ENCODE measurements around the gene PPM1N.

PPM1N gene

DNA sequence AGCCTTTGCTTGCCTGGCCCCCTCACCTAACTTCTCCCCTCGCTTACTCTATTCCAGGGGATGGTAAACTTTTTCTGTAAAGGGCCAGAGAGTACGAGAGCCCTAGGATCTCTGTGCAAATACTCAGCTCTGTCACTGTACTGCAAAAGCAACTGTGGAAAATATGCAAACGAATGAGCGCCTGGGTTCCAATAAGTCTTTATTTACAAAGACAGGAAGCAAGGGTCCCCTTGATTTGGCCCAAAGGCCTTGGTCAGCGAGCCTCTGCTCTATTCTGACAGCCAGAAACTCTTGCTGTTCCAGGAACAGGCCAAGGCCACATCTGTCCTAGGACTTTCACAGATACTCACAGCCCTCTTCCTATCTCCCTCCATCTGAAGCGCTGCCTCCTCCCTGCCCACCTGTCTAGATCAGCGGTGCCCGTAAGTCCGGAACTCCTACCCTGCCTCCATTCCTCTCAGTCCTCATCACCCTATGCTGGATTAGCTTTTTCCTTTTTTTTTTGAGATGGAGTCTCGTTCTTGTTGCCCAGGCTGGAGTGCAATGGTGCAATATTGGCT lies 49.0 kb downstream of the PPM1N start:
- no peaks in the 10 kb centered on the region for H3K9me3 ChIP-seq
- H3K36me3 ChIP-seq = peaks cover 0 to 6% (median 0%) of the 10 kb centered on the region in 3 donors
- no peak overlapping the region for H3K4me3 ChIP-seq
- H3K4me1 ChIP-seq = no peaks in the 10 kb centered on the region
- DNase-seq = no peak
- no peaks in the 10 kb centered on the region for H3K27me3 ChIP-seq
- intact Hi-C loops (cut with DNase I; ENCODE audit: low total_unique reads) = no loop called here
- H3K27ac ChIP-seq = no peak overlapping the region
- TF ChIP-seq CTCF (IDR thresholded peaks at IDR 0.05) = no peak

GRCh38 chr19:45547965-45548609 lies 49.8 kb downstream of the PPM1N start:
- Histone ChIP-seq H3K4me1 (no peaks in the 10 kb centered on the region), H3K27ac (no peak overlapping the region), H3K4me3 (no peak overlapping the region), H3K36me3 (peaks cover 0 to 10% (median 0%) of the 10 kb centered on the region in 3 donors), H3K9me3 (no peaks in the 10 kb centered on the region), H3K27me3 (no peaks in the 10 kb centered on the region)
- intact Hi-C loops (cut with DNase I; ENCODE audit: low total_unique reads) = no loop called here
- no peak for DNase-seq
- no peak for TF ChIP-seq CTCF (IDR thresholded peaks at IDR 0.05)

Measured in tibial artery (tissue), 4 donors.